GM12878 (cell line): ENCODE results near the gene P3H3. TPM values are rescaled to one million over a fixed set of nuclear protein-coding genes. Genes with fewer than 3 reads are reported as not detected.

Experiments
- ATAC-seq: fragments of 200-7000 bp; cut with Tn5 transposase; 3 replicates; pipeline ENCODE4 v1.9.1; 2020; ENCODE audit warnings: mild to moderate bottlenecking, moderate library complexity
- BruUV-seq: library from RNA; stranded (reverse); fragments of 400-500 nt; replicated peaks from 2 replicates; lab custom pipeline; 2021; lab: Mats Ljungman, UMichigan
- CTCF ChIA-PET: fragments of 300-600 bp; sonication (Branson Sonifier 250); formaldehyde crosslinking; extraction: SDS; loops from one replicate; lab custom pipeline; 2021; ENCODE audit warnings: inconsistent platforms; lab: Yijun Ruan, JAX
- POLR2A ChIA-PET: fragments of 350-600 bp; formaldehyde crosslinking; extraction: SDS; loops from one replicate; lab custom pipeline; 2021; ENCODE audit warnings: inconsistent platforms; lab: Charles Lee
- RAD21 ChIA-PET: fragments of 300-600 bp; sonication (Branson Sonifier 250); formaldehyde crosslinking; loops from one replicate; lab custom pipeline; 2023; ENCODE audit warnings: antibody characterized with exemption; ENCODE audit not compliant: unreplicated experiment; lab: Charles Lee
- SMC1A ChIA-PET: fragments of 300-600 bp; sonication (Branson Sonifier 250); formaldehyde crosslinking; loops from one replicate; lab custom pipeline; 2023; ENCODE audit not compliant: unreplicated experiment, uncharacterized antibody; lab: Charles Lee
- DNase-seq: peaks from one replicate; pipeline ENCODE4 v3.0.0-alpha.2; 2011; ENCODE audit warnings: low read depth, low spot score
- FAIRE-seq: peaks from 3 replicates; lab custom pipeline; 2011; peaks lifted over from hg19 to GRCh38; lab: Jason Lieb, UNC
- H2AFZ ChIP-seq: 2 replicates; pipeline ENCODE4 v1.6.0; 2011; ENCODE audit warnings: low read depth, low read length, control low read depth; ENCODE audit not compliant: control insufficient read depth
- H3K27ac ChIP-seq: 2 replicates; pipeline ENCODE4 v1.5.1; 2011; ENCODE audit warnings: control low read depth; ENCODE audit not compliant: control insufficient read depth, insufficient read depth
- H3K27me3 ChIP-seq, 2 experiments: replicated peaks in 1 of 2; 2 replicates each; pipeline versions ENCODE4 v1.6.0 to v1.6.1; 2011; ENCODE audit warnings: low read length in 1 of 2; ENCODE audit not compliant: control insufficient read depth in 2 of 2, insufficient read depth in 2 of 2
- H3K36me3 ChIP-seq, 2 experiments: 2 replicates each; pipeline ENCODE4 v1.5.1; 2011; ENCODE audit warnings: low read length in 1 of 2; ENCODE audit not compliant: control insufficient read depth in 2 of 2, insufficient read depth in 2 of 2
- H3K4me1 ChIP-seq: 2 replicates; pipeline ENCODE4 v1.6.1; 2011; ENCODE audit warnings: mild to moderate bottlenecking, low read length, moderate library complexity, mixed read lengths; ENCODE audit not compliant: control insufficient read depth, insufficient read depth
- H3K4me2 ChIP-seq: 2 replicates; pipeline ENCODE4 v1.6.0; 2011; ENCODE audit warnings: control low read depth; ENCODE audit not compliant: control insufficient read depth, insufficient read depth
- H3K4me3 ChIP-seq: fragments of 200-600 bp; sonication (generic); 2 replicates; pipeline ENCODE4 v1.5.1; 2016
- H3K79me2 ChIP-seq: 2 replicates; pipeline ENCODE4 v1.6.0; 2011; ENCODE audit warnings: low read length; ENCODE audit not compliant: control insufficient read depth, insufficient read depth
- H3K9ac ChIP-seq: 2 replicates; pipeline ENCODE4 v1.8.0; 2011; ENCODE audit warnings: low read length, control low read depth, mixed read lengths; ENCODE audit not compliant: control insufficient read depth, insufficient read depth
- H3K9me3 ChIP-seq: replicated peaks from 3 replicates; pipeline ENCODE4 v1.5.1; 2011; ENCODE audit warnings: mild to moderate bottlenecking, low read length; ENCODE audit not compliant: control insufficient read depth, insufficient read depth
- H4K20me1 ChIP-seq: 2 replicates; pipeline ENCODE4 v1.6.0; 2011; ENCODE audit not compliant: control insufficient read depth, insufficient read depth
- HSF1 ChIP-seq: fragments of 150-350 bp; IDR thresholded peaks from 2 replicates; pipeline ENCODE4 v1.6.1; 2014; ENCODE audit warnings: mild to moderate bottlenecking, low read depth, low read length
- MTA3 ChIP-seq: IDR thresholded peaks from 2 replicates; pipeline ENCODE4 v1.6.1; 2012; ENCODE audit warnings: low read length, inconsistent platforms, borderline replicate concordance
- NRF1 ChIP-seq: conservative IDR thresholded peaks from 2 replicates; pipeline ENCODE4 v1.6.1; 2011; ENCODE audit warnings: mild to moderate bottlenecking, low read depth, low read length, improper control_type of control experiment
- POU2F2 ChIP-seq: IDR thresholded peaks from 3 replicates; pipeline ENCODE4 v1.6.1; 2011; ENCODE audit warnings: low read depth, mild to moderate bottlenecking, low read length, borderline replicate concordance
- RUNX3 ChIP-seq: IDR thresholded peaks from 2 replicates; pipeline ENCODE4 v1.6.1; 2012; ENCODE audit warnings: low read length, inconsistent platforms
- SUZ12 ChIP-seq: fragments of 200-600 bp; sonication (generic); IDR thresholded peaks from one replicate; pipeline ENCODE4 v1.6.1; 2018; ENCODE audit warnings: antibody characterized with exemption, mild to moderate bottlenecking; ENCODE audit not compliant: unreplicated experiment
- ZZZ3 ChIP-seq: IDR thresholded peaks from 2 replicates; pipeline ENCODE4 v1.6.1; 2011; ENCODE audit warnings: low read depth; ENCODE audit not compliant: control insufficient read depth, insufficient read length
- WGBS: methylation state at CpG from one replicate; pipeline ENCODE4 v1.1.6; 2016; ENCODE audit warnings: low lambda C conversion rate; ENCODE audit not compliant: insufficient replicate concordance, insufficient coverage; ENCODE audit errors: missing lambda C conversion rate; 5-methylcytosine and 5-hydroxymethylcytosine counted together
- in situ Hi-C: fragments of 300-500 bp; cut with MboI; formaldehyde crosslinking; loops from 9 replicates; pipeline ENCODE4 v1.14.3; 2018; ENCODE audit warnings: mixed read lengths
- intact Hi-C: fragments of 100-400 bp; cut with micrococcal nuclease; formaldehyde crosslinking; loops from one replicate; pipeline ENCODE4 v1.14.2; 2022; ENCODE audit not compliant: unreplicated experiment
- polyA plus RNA-seq, 11 experiments: library from polyadenylated mRNA; depleted of rRNA in 4 of 11; unstranded in 6 of 11; stranded (reverse) in 5 of 11; fragments of >200 nt; fragmentation: Nextera tagmentation in 4 of 11; fragmentation: Illumina TruSeq in 1 of 11; extraction: Ambion mirVana in 4 of 11; extraction: Trizol in 1 of 11; gene quantifications; 1 replicate in 1 of 11; 2 replicates in 10 of 11; pipeline versions ENCODE4 v1.2.1 to v1.2.3, GENCODE V29; 2011 to 2016; ENCODE audit warnings: inconsistent platforms in 2 of 11, missing spikeins in 2 of 11, low read depth in 1 of 11
- total RNA-seq, 4 experiments: library from RNA; depleted of rRNA in 3 of 4; stranded (reverse); fragments of >200 nt in 3 of 4; fragmentation: Illumina TruSeq in 1 of 4; extraction: Trizol in 1 of 4; gene quantifications; 2 replicates each; pipeline versions ENCODE4 v1.2.1 to v1.2.3, GENCODE V29; 2013 to 2021
- TF ChIP-seq, protein P1 (sequence below): fragments of 450-650 bp; IDR thresholded peaks from 2 replicates; pipeline ENCODE4 v1.6.1; 2017; ENCODE audit warnings: mild to moderate bottlenecking, low read depth, inconsistent platforms; ENCODE audit not compliant: poor library complexity, severe bottlenecking
- TF ChIP-seq, protein P2 (sequence below): IDR thresholded peaks from 2 replicates; pipeline ENCODE4 v1.6.1; 2012; ENCODE audit warnings: improper control_type of control experiment, low read depth, low read length; ENCODE audit not compliant: insufficient replicate concordance
- TF ChIP-seq, protein P3 (sequence below): IDR thresholded peaks from 2 replicates; pipeline ENCODE4 v1.6.1; 2012; ENCODE audit warnings: low read depth, low read length, improper control_type of control experiment

P3H3 gene
- total and polyA plus RNA-seq, 10 of the 15 experiments (the other 5 are each of a cell fraction or from before 2014, with no cell fraction given) = 0.03 to 0.21 (median 0.05) TPM; not detected in 7

DNA sequence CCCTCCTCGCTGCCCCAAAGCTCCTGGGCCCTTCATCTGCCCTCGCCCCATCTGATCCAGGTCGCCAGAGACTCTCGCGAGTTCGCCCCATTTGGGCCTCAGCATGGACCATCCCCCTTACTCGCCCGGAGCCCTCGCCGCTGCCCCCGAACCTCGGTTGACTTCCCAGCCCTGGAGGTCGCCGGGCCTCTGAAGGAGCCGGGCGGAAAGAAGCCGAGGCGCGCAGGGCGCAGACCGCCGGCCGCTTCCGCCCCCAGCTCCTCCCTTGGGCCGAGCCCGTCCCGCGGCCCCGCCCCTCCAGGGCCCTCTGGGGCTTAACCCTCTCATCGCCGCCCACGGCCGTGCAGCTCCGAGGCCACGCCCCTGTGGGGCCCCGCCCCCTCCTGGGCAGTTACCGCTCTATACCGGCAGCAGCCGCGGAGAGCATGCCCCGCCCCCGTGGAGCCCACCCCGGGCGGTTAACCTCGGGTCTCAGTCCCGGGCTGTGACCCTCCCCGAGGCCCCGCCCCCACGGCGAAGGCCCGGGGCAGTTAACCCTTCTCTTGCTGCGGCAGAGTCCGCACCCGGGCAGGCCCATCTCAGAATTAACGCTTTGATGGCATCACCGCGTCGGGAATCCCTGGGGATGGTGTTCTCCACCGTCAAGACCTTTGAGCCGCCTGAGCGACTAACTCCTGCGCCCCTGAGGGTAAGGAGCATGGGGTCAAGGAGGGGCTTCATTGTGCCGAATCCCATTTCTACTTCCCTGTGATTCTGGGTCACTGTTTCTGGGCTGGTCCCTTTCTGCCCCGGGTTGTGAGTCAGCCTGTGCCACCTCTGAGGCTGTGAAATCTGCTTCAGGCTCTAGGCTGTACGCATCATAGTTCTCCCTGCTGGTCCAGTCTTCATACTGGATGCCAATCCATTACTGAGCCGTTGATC, 45.1 kb downstream of the P3H3 start, which contains the start of gene SPSB2:
SPSB2 (minus strand) TSS at position 210 of the 921 bp plus-strand sequence. CDS start 402 bp downstream, outside the sequence.
- Histone ChIP-seq H3K9me3 (no peaks in the 10 kb centered on the region), H3K4me3 (peak within 1 kb of the TSS; percentile 87), H2AFZ (peak within 1 kb of the TSS; percentile 71), H3K9ac (peak within 1 kb of the TSS; percentile 73), H3K36me3 (peaks cover 20 to 31% of the 10 kb centered on the region in 2 experiments), H3K79me2 (peaks cover 27% of the 10 kb centered on the region), H3K27ac (peak within 1 kb of the TSS; percentile 59), H3K27me3 (no peaks in the 10 kb centered on the region), H3K4me1 (peaks cover 30% of the 10 kb centered on the region), H4K20me1 (peaks cover 16% of the 10 kb centered on the region), H3K4me2 (peak within 1 kb of the TSS; percentile 100)
- ATAC-seq = peak; percentile 91
- intact Hi-C loops = loop anchor here (1.0 kb wide), 1 partner anchor 18 kb away; no protein-coding TSS in a partner anchor
- RAD21 ChIA-PET = interaction anchor here (0.7 to 5.3 kb wide), 18 partner anchors 9 to 239 kb away, joined by 3 to 41 read pairs (median 4); partner anchors contain the start of genes C12orf57, CDCA3, LRRC23 and MLF2
- SMC1A ChIA-PET = interaction anchor here (0.6 to 4.5 kb wide), 12 partner anchors 8 to 120 kb away, joined by 3 to 41 read pairs (median 4); partner anchors contain the start of genes C12orf57, CDCA3, MLF2 and RNU7-1
- in situ Hi-C loops = no loop called here
- CTCF ChIA-PET = interaction anchor here (0.6 to 9.5 kb wide), 44 partner anchors 8 to 239 kb away, joined by 3 to 173 read pairs (median 5); partner anchors contain the start of genes C12orf57, C1R, C1RL and CDCA3
- WGBS = 3% methylated on average over 49 of the region's 66 CpGs
- FAIRE-seq = no peak
- peak; percentile 69 for DNase-seq
- BruUV-seq = no TSS peak
- POLR2A ChIA-PET = interaction anchor here (0.6 to 5.0 kb wide), 22 partner anchors 9 to 184 kb away, joined by 3 to 52 read pairs (median 4); partner anchors contain the start of genes C12orf57, CDCA3, COPS7A and ENO2
- TF ChIP-seq POU2F2 = peak; percentile 43; the same call in 1 of the 3 replicates
- no peak for TF ChIP-seq ZZZ3
- TF ChIP-seq, protein P1, sequence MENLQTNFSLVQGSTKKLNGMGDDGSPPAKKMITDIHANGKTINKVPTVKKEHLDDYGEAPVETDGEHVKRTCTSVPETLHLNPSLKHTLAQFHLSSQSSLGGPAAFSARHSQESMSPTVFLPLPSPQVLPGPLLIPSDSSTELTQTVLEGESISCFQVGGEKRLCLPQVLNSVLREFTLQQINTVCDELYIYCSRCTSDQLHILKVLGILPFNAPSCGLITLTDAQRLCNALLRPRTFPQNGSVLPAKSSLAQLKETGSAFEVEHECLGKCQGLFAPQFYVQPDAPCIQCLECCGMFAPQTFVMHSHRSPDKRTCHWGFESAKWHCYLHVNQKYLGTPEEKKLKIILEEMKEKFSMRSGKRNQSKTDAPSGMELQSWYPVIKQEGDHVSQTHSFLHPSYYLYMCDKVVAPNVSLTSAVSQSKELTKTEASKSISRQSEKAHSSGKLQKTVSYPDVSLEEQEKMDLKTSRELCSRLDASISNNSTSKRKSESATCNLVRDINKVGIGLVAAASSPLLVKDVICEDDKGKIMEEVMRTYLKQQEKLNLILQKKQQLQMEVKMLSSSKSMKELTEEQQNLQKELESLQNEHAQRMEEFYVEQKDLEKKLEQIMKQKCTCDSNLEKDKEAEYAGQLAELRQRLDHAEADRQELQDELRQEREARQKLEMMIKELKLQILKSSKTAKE = no peak
- no peak for TF ChIP-seq NRF1
- TF ChIP-seq, protein P2, sequence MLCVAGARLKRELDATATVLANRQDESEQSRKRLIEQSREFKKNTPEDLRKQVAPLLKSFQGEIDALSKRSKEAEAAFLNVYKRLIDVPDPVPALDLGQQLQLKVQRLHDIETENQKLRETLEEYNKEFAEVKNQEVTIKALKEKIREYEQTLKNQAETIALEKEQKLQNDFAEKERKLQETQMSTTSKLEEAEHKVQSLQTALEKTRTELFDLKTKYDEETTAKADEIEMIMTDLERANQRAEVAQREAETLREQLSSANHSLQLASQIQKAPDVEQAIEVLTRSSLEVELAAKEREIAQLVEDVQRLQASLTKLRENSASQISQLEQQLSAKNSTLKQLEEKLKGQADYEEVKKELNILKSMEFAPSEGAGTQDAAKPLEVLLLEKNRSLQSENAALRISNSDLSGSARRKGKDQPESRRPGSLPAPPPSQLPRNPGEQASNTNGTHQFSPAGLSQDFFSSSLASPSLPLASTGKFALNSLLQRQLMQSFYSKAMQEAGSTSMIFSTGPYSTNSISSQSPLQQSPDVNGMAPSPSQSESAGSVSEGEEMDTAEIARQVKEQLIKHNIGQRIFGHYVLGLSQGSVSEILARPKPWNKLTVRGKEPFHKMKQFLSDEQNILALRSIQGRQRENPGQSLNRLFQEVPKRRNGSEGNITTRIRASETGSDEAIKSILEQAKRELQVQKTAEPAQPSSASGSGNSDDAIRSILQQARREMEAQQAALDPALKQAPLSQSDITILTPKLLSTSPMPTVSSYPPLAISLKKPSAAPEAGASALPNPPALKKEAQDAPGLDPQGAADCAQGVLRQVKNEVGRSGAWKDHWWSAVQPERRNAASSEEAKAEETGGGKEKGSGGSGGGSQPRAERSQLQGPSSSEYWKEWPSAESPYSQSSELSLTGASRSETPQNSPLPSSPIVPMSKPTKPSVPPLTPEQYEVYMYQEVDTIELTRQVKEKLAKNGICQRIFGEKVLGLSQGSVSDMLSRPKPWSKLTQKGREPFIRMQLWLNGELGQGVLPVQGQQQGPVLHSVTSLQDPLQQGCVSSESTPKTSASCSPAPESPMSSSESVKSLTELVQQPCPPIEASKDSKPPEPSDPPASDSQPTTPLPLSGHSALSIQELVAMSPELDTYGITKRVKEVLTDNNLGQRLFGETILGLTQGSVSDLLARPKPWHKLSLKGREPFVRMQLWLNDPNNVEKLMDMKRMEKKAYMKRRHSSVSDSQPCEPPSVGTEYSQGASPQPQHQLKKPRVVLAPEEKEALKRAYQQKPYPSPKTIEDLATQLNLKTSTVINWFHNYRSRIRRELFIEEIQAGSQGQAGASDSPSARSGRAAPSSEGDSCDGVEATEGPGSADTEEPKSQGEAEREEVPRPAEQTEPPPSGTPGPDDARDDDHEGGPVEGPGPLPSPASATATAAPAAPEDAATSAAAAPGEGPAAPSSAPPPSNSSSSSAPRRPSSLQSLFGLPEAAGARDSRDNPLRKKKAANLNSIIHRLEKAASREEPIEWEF = no peak
- no peak for TF ChIP-seq RUNX3
- TF ChIP-seq HSF1 = no peak
- TF ChIP-seq, protein P3, sequence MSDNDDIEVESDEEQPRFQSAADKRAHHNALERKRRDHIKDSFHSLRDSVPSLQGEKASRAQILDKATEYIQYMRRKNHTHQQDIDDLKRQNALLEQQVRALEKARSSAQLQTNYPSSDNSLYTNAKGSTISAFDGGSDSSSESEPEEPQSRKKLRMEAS = no peak
- no peak for TF ChIP-seq SUZ12
- no peak for TF ChIP-seq MTA3
